Measurements from ENCODE around the gene SH3PXD2A.

DNA sequence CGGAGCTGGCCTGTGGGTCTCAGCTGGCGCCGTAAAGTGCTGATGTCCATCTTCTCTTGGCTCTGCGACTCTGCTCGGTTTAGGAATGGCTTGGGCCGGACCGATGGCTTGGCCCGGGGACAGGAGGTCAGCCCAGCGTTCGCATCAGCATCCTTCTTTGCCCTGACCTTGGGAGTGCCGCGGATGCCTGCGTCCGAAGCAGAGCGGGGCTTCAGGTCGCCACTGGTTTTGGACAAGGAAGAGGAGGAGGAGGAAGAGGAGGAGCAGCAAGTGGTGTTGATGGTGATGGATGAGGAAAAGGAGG lies 252.6 kb downstream of the SH3PXD2A start:
- TF ChIP-seq RAD51 (IDR thresholded peaks at IDR 0.05; ENCODE audit: borderline replicate concordance, low read depth): no peak
- no peak for TF ChIP-seq ZFP1 (CRISPR knock-in tag; IDR thresholded peaks at IDR 0.05)
- TF ChIP-seq NRF1 (conservative IDR thresholded peaks at IDR 0.05 in 1 of 2, IDR thresholded peaks at IDR 0.05 in 1 of 2): no peak
- no peak for TF ChIP-seq POLR2A (conservative IDR thresholded peaks at IDR 0.05)
- TF ChIP-seq, protein P1, sequence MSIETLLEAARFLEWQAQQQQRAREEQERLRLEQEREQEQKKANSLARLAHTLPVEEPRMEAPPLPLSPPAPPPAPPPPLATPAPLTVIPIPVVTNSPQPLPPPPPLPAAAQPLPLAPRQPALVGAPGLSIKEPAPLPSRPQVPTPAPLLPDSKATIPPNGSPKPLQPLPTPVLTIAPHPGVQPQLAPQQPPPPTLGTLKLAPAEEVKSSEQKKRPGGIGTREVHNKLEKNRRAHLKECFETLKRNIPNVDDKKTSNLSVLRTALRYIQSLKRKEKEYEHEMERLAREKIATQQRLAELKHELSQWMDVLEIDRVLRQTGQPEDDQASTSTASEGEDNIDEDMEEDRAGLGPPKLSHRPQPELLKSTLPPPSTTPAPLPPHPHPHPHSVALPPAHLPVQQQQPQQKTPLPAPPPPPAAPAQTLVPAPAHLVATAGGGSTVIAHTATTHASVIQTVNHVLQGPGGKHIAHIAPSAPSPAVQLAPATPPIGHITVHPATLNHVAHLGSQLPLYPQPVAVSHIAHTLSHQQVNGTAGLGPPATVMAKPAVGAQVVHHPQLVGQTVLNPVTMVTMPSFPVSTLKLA (conservative IDR thresholded peaks at IDR 0.05): no peak

Measured in K562 (cell line).